Tracheal epithelial cell (primary cell): Measurements from ENCODE around the gene PCDHA10. TPM values are rescaled to one million over a fixed set of nuclear protein-coding genes. Genes with fewer than 3 reads are reported as not detected.

Source experiments
- total RNA-seq: library from RNA; depleted of rRNA; stranded (reverse); fragments of >200 nt; gene quantifications from 2 replicates; pipeline ENCODE4 v1.2.1, GENCODE V29; 2014

PCDHA10 gene
- total RNA-seq = under 0.01 and 0.48 TPM in 2 replicates

GRCh38 chr5:140855772-140856674 lies at the start of gene PCDHA10:
PCDHA10 (plus strand) TSS chr5:140855897; CDS start chr5:140856049, 152 bp downstream.

GRCh38 chr5:140806834-140807775 lies 48.6 kb upstream of the PCDHA10 start, which contains the start of gene PCDHA4:
PCDHA4 (plus strand) TSS chr5:140807068.

GRCh38 chr5:140821375-140822280 lies 34.1 kb upstream of the PCDHA10 start, which contains the start of gene PCDHA5:
PCDHA5 (plus strand) TSS chr5:140821613.

GRCh38 chr5:140827704-140828361 lies 27.9 kb upstream of the PCDHA10 start, which contains the start of gene PCDHA6:
PCDHA6 (plus strand) TSS chr5:140827960; CDS start chr5:140828092, 132 bp downstream.

GRCh38 chr5:140833993-140834392 lies 21.7 kb upstream of the PCDHA10 start, which contains the start of gene PCDHA7:
PCDHA7 (plus strand) TSS chr5:140834269; CDS start chr5:140834384, 115 bp downstream.

GRCh38 chr5:140840978-140841962 lies 14.4 kb upstream of the PCDHA10 start, which contains the start of gene PCDHA8:
PCDHA8 (plus strand) TSS chr5:140841187; CDS start chr5:140841322, 135 bp downstream.

GRCh38 chr5:140848139-140849102 lies 7.3 kb upstream of the PCDHA10 start, which contains the start of gene PCDHA9:
PCDHA9 (plus strand) TSS chr5:140848382; CDS start chr5:140848496, 114 bp downstream.

GRCh38 chr5:140868721-140869554 lies 13.2 kb downstream of the PCDHA10 start, which contains the start of gene PCDHA11:
PCDHA11 (plus strand) TSS chr5:140868957; CDS start chr5:140869104, 147 bp downstream.

GRCh38 chr5:140875085-140876065 lies 19.7 kb downstream of the PCDHA10 start, which contains the start of gene PCDHA12:
PCDHA12 (plus strand) TSS chr5:140875308; CDS start chr5:140875473, 165 bp downstream.

GRCh38 chr5:140881889-140882590 lies 26.3 kb downstream of the PCDHA10 start, which contains the start of gene PCDHA13:
PCDHA13 (plus strand) TSS chr5:140882124; CDS start chr5:140882269, 145 bp downstream.

Other genes starting within 250 kb of the PCDHA10 start
- 1.4 and 6.8 TPM in 2 replicates for gene CD14, start 222.7 kb upstream of the PCDHA10 start, total RNA-seq
- 9.9 and 26.2 TPM in 2 replicates for gene TMCO6, start 216.4 kb upstream of the PCDHA10 start, total RNA-seq
- 26.5 and 27.9 TPM in 2 replicates for gene NDUFA2, start 208.3 kb upstream of the PCDHA10 start, total RNA-seq
- gene IK, start 208.1 kb upstream of the PCDHA10 start, total RNA-seq = 62.4 and 66.5 TPM in 2 replicates
- gene WDR55, start 191.0 kb upstream of the PCDHA10 start, total RNA-seq = 31.5 and 57.8 TPM in 2 replicates
- gene DND1, start 182.3 kb upstream of the PCDHA10 start, total RNA-seq = 0.43 TPM in 1 of 2 replicates, not detected in the other
- 36.7 and 59.8 TPM in 2 replicates for gene HARS1, start 164.5 kb upstream of the PCDHA10 start, total RNA-seq
- 30.9 and 45.3 TPM in 2 replicates for gene HARS2, start 164.4 kb upstream of the PCDHA10 start, total RNA-seq
- gene ZMAT2, start 155.4 kb upstream of the PCDHA10 start, total RNA-seq = 44.5 and 49.2 TPM in 2 replicates
- not detected in 2 replicates for gene PCDHA1, start 69.8 kb upstream of the PCDHA10 start, total RNA-seq
- gene PCDHA2, start 61.0 kb upstream of the PCDHA10 start, total RNA-seq = not detected in 2 replicates
- under 0.01 TPM in 2 replicates for gene PCDHA3, start 54.8 kb upstream of the PCDHA10 start, total RNA-seq
- gene PCDHA4, start 48.8 kb upstream of the PCDHA10 start, total RNA-seq = 0.21 and 1.2 TPM in 2 replicates
- not detected in 2 replicates for gene PCDHA5, start 34.3 kb upstream of the PCDHA10 start, total RNA-seq
- 0.43 and 0.48 TPM in 2 replicates for gene PCDHA6, start 27.9 kb upstream of the PCDHA10 start, total RNA-seq
- gene PCDHA7, start 21.6 kb upstream of the PCDHA10 start, total RNA-seq = under 0.01 and 0.48 TPM in 2 replicates
- not detected in 2 replicates for gene PCDHA8, start 14.7 kb upstream of the PCDHA10 start, total RNA-seq
- under 0.01 TPM in 2 replicates for gene PCDHA9, start 7.5 kb upstream of the PCDHA10 start, total RNA-seq
- gene PCDHA11, start 13.1 kb downstream of the PCDHA10 start, total RNA-seq = 0.48 and 1.7 TPM in 2 replicates
- 0.21 and 0.48 TPM in 2 replicates for gene PCDHA12, start 19.4 kb downstream of the PCDHA10 start, total RNA-seq
- 0.24 TPM in 1 of 2 replicates, not detected in the other for gene PCDHA13, start 26.2 kb downstream of the PCDHA10 start, total RNA-seq
- 0.48 and 0.85 TPM in 2 replicates for gene PCDHAC1, start 70.4 kb downstream of the PCDHA10 start, total RNA-seq
- gene PCDHAC2, start 110.6 kb downstream of the PCDHA10 start, total RNA-seq = 1.9 and 16.0 TPM in 2 replicates
- not detected in 2 replicates for gene PCDHB1, start 195.5 kb downstream of the PCDHA10 start, total RNA-seq
- 0.43 and 1.4 TPM in 2 replicates for gene PCDHB2, start 238.7 kb downstream of the PCDHA10 start, total RNA-seq
- 0.21 and 0.48 TPM in 2 replicates for gene PCDHB3, start 244.6 kb downstream of the PCDHA10 start, total RNA-seq